ENCODE data around the gene UST.
A peak's percentile ranks its signal among the peaks of the same experiment; 100 is the strongest.
"Not testable (repeated sequence)": the region's sequence is repeated elsewhere in the genome, so short reads cannot be mapped to it uniquely, and the experiment has no call there.

The UST gene

GRCh38 chr6:148968771-148969602, 222.2 kb downstream of the UST start:
- no peak for TF ChIP-seq CTCF (IDR thresholded peaks at IDR 0.05; ENCODE audit: low read depth, low read length)
- DNase-seq (ENCODE audit: extremely low read depth, low read depth): no peak

GRCh38 chr6:148969603-148970061, 222.8 kb downstream of the UST start:
- DNase-seq (ENCODE audit: extremely low read depth, low read depth): peak; percentile 94
- no peak for TF ChIP-seq CTCF (IDR thresholded peaks at IDR 0.05; ENCODE audit: low read depth, low read length)

GRCh38 chr6:148971031-148971927, 224.4 kb downstream of the UST start:
- DNase-seq (ENCODE audit: extremely low read depth, low read depth): no peak
- no peak for TF ChIP-seq CTCF (IDR thresholded peaks at IDR 0.05; ENCODE audit: low read depth, low read length)

- no peak for DNase-seq (ENCODE audit: extremely low read depth, low read depth)
- no peak for TF ChIP-seq CTCF (IDR thresholded peaks at IDR 0.05; ENCODE audit: low read depth, low read length)
These were observed 225.7 kb downstream of the UST start for GRCh38 chr6:148972481-148972880.

- TF ChIP-seq CTCF (IDR thresholded peaks at IDR 0.05; ENCODE audit: low read depth, low read length): peak; percentile 71
- no peak for DNase-seq (ENCODE audit: extremely low read depth, low read depth)
These were observed 226.8 kb downstream of the UST start for GRCh38 chr6:148973538-148974208.

- TF ChIP-seq CTCF (IDR thresholded peaks at IDR 0.05; ENCODE audit: low read depth, low read length): no peak
- DNase-seq (ENCODE audit: extremely low read depth, low read depth): no peak
These were observed 227.5 kb downstream of the UST start for GRCh38 chr6:148974351-148974750.

- DNase-seq (ENCODE audit: extremely low read depth, low read depth): not testable (repeated sequence)
These were observed 231.5 kb downstream of the UST start for GRCh38 chr6:148978298-148978697.
